Mesendoderm (in vitro differentiated cells): ENCODE results near the gene SLC36A1.
"Not testable (repeated sequence)": the region's sequence is repeated elsewhere in the genome, so short reads cannot be mapped to it uniquely, and the experiment has no call there.

Experiments used
- DNase-seq: peaks from one replicate; pipeline ENCODE4 v3.0.0; 2013
- H2AK5ac ChIP-seq: 2 replicates; pipeline ENCODE4 v1.6.1; 2013; ENCODE audit warnings: low read length, inconsistent platforms
- H2BK120ac ChIP-seq: 2 replicates; pipeline ENCODE4 v1.6.1; 2013; ENCODE audit warnings: low read depth, mild to moderate bottlenecking, low read length, moderate library complexity, mixed read lengths
- H2BK15ac ChIP-seq: replicated peaks from 2 replicates; pipeline ENCODE4 v1.6.1; 2013; ENCODE audit warnings: low read depth, mild to moderate bottlenecking, moderate library complexity
- H2BK5ac ChIP-seq: 2 replicates; pipeline ENCODE4 v1.6.1; 2013; ENCODE audit warnings: low read length, inconsistent platforms
- H3K18ac ChIP-seq: 2 replicates; pipeline ENCODE4 v1.6.1; 2013; ENCODE audit warnings: mild to moderate bottlenecking, low read length, mixed read lengths
- H3K23ac ChIP-seq: one replicate; pipeline ENCODE4 v1.6.1; 2013; ENCODE audit warnings: low read length
- H3K27ac ChIP-seq: 2 replicates; pipeline ENCODE4 v1.5.1; 2013; ENCODE audit warnings: low read depth, mild to moderate bottlenecking, inconsistent platforms, low read length, moderate library complexity
- H3K27me3 ChIP-seq: 2 replicates; pipeline ENCODE4 v1.6.1; 2013; ENCODE audit warnings: low read length, control low read depth, mild to moderate bottlenecking, inconsistent platforms; ENCODE audit not compliant: insufficient read depth, poor library complexity
- H3K36me3 ChIP-seq: 2 replicates; pipeline ENCODE4 v1.6.1; 2013; ENCODE audit warnings: low read length, inconsistent platforms; ENCODE audit not compliant: control insufficient read depth, insufficient read depth
- H3K4ac ChIP-seq: one replicate; pipeline ENCODE4 v1.6.1; 2013; ENCODE audit warnings: low read depth, mild to moderate bottlenecking, low read length, moderate library complexity
- H3K4me1 ChIP-seq: 2 replicates; pipeline ENCODE4 v1.6.1; 2013; ENCODE audit warnings: low read depth, low read length, inconsistent platforms; ENCODE audit not compliant: control insufficient read depth
- H3K4me2 ChIP-seq: 2 replicates; pipeline ENCODE4 v1.6.1; 2013; ENCODE audit warnings: low read length
- H3K4me3 ChIP-seq: 2 replicates; pipeline ENCODE4 v1.5.1; 2013; ENCODE audit warnings: mild to moderate bottlenecking, low read length
- H3K56ac ChIP-seq: one replicate; pipeline ENCODE4 v1.6.1; 2013; ENCODE audit warnings: low read length
- H3K79me1 ChIP-seq: 2 replicates; pipeline ENCODE4 v1.6.1; 2013; ENCODE audit warnings: low read length, inconsistent platforms
- H3K79me2 ChIP-seq: 2 replicates; pipeline ENCODE4 v1.6.1; 2013; ENCODE audit warnings: mild to moderate bottlenecking, low read length; ENCODE audit not compliant: control insufficient read depth, insufficient read depth
- H3K9ac ChIP-seq: 2 replicates; pipeline ENCODE4 v1.6.1; 2013; ENCODE audit warnings: low read length, inconsistent platforms
- H4K5ac ChIP-seq: one replicate; pipeline ENCODE4 v1.6.1; 2013; ENCODE audit warnings: low read length
- H4K8ac ChIP-seq: one replicate; pipeline ENCODE4 v1.6.1; 2013; ENCODE audit warnings: low read depth, mild to moderate bottlenecking, control low read depth, low read length, moderate library complexity
- WGBS: extraction: QIAGEN DNeasy Blood & Tissue Kit; methylation state at CpG from one replicate; pipeline ENCODE4 v1.1.7; 2013; ENCODE audit warnings: low lambda C conversion rate, missing lambda C conversion rate; ENCODE audit not compliant: insufficient coverage; ENCODE audit errors: extremely low coverage; 5-methylcytosine and 5-hydroxymethylcytosine counted together

The SLC36A1 gene

GRCh38 chr5:151414536-151414935 is 32.9 kb upstream of the SLC36A1 start:
- Histone ChIP-seq H3K18ac (no peak overlapping the region), H4K8ac (no peak overlapping the region), H2BK5ac (no peak overlapping the region), H2BK120ac (no peak overlapping the region), H3K4me2 (no peak overlapping the region), H3K36me3 (no peaks in the 10 kb centered on the region), H3K4ac (no peak overlapping the region), H2BK15ac (no peak overlapping the region), H3K79me1 (no peaks in the 10 kb centered on the region), H2AK5ac (no peak overlapping the region), H4K5ac (no peak overlapping the region), H3K27ac (no peak overlapping the region), H3K9ac (no peak overlapping the region), H3K27me3 (no peaks in the 10 kb centered on the region), H3K56ac (no peak overlapping the region), H3K23ac (no peak overlapping the region), H3K4me1 (no peaks in the 10 kb centered on the region), H3K4me3 (no peak overlapping the region), H3K79me2 (no peaks in the 10 kb centered on the region)
- DNase-seq = no peak
- no CpG with 5 or more reads among the region's 3 CpGs for WGBS

GRCh38 chr5:151417712-151418111 is 29.7 kb upstream of the SLC36A1 start:
- no peaks in the 10 kb centered on the region for H3K79me1 ChIP-seq
- H3K79me2 ChIP-seq = no peaks in the 10 kb centered on the region
- H2BK120ac ChIP-seq = no peak overlapping the region
- no peak overlapping the region for H4K5ac ChIP-seq
- H4K8ac ChIP-seq = no peak overlapping the region
- no peak overlapping the region for H3K4me3 ChIP-seq
- no peaks in the 10 kb centered on the region for H3K4me1 ChIP-seq
- no peak overlapping the region for H2BK15ac ChIP-seq
- no peak overlapping the region for H3K18ac ChIP-seq
- no peak overlapping the region for H2BK5ac ChIP-seq
- H3K27ac ChIP-seq = no peak overlapping the region
- no peak overlapping the region for H3K4ac ChIP-seq
- H3K23ac ChIP-seq = no peak overlapping the region
- no peak overlapping the region for H3K56ac ChIP-seq
- H3K36me3 ChIP-seq = no peaks in the 10 kb centered on the region
- DNase-seq = peak; percentile 24
- H2AK5ac ChIP-seq = no peak overlapping the region
- no peak overlapping the region for H3K4me2 ChIP-seq
- H3K9ac ChIP-seq = no peak overlapping the region
- H3K27me3 ChIP-seq = no peaks in the 10 kb centered on the region

GRCh38 chr5:151420127-151420526 is 27.3 kb upstream of the SLC36A1 start:
- no peak overlapping the region for H3K56ac ChIP-seq
- no peak overlapping the region for H2BK15ac ChIP-seq
- no peaks in the 10 kb centered on the region for H3K36me3 ChIP-seq
- DNase-seq = no peak
- no peak overlapping the region for H4K5ac ChIP-seq
- H3K18ac ChIP-seq = no peak overlapping the region
- H2BK5ac ChIP-seq = no peak overlapping the region
- H2AK5ac ChIP-seq = no peak overlapping the region
- H3K23ac ChIP-seq = no peak overlapping the region
- no peaks in the 10 kb centered on the region for H3K79me1 ChIP-seq
- H3K4me1 ChIP-seq = no peaks in the 10 kb centered on the region
- no peaks in the 10 kb centered on the region for H3K27me3 ChIP-seq
- no peak overlapping the region for H3K4me2 ChIP-seq
- H3K4me3 ChIP-seq = no peak overlapping the region
- H2BK120ac ChIP-seq = no peak overlapping the region
- H4K8ac ChIP-seq = no peak overlapping the region
- WGBS = no CpG with 5 or more reads among the region's 6 CpGs
- H3K79me2 ChIP-seq = no peaks in the 10 kb centered on the region
- no peak overlapping the region for H3K9ac ChIP-seq
- no peak overlapping the region for H3K27ac ChIP-seq
- H3K4ac ChIP-seq = no peak overlapping the region

- Histone ChIP-seq H3K4me3 (no peak overlapping the region), H3K4me1 (no peaks in the 10 kb centered on the region), H3K4me2 (no peak overlapping the region), H3K36me3 (no peaks in the 10 kb centered on the region), H2BK120ac (no peak overlapping the region), H3K27me3 (no peaks in the 10 kb centered on the region), H4K5ac (no peak overlapping the region), H2BK5ac (no peak overlapping the region), H2BK15ac (no peak overlapping the region), H3K4ac (no peak overlapping the region), H2AK5ac (no peak overlapping the region), H3K27ac (no peak overlapping the region), H3K9ac (no peak overlapping the region), H3K79me2 (no peaks in the 10 kb centered on the region), H3K23ac (no peak overlapping the region), H3K18ac (no peak overlapping the region), H4K8ac (no peak overlapping the region), H3K56ac (no peak overlapping the region), H3K79me1 (no peaks in the 10 kb centered on the region)
- no CpG with 5 or more reads among the region's 8 CpGs for WGBS
- DNase-seq = peak; percentile 26
Observed at GRCh38 chr5:151424892-151425523, 22.4 kb upstream of the SLC36A1 start.

GRCh38 chr5:151426347-151426746 is 21.1 kb upstream of the SLC36A1 start:
- H2BK120ac ChIP-seq, H3K23ac ChIP-seq, H3K27ac ChIP-seq, H3K9ac ChIP-seq, H3K27me3 ChIP-seq, H3K4me2 ChIP-seq, H4K8ac ChIP-seq, H3K79me1 ChIP-seq, H3K4me3 ChIP-seq, H3K18ac ChIP-seq, H3K4me1 ChIP-seq, H3K36me3 ChIP-seq, H2AK5ac ChIP-seq, H3K56ac ChIP-seq, H3K79me2 ChIP-seq, H2BK5ac ChIP-seq, H4K5ac ChIP-seq, H2BK15ac ChIP-seq, H3K4ac ChIP-seq: not testable (repeated sequence)
- DNase-seq = peak; percentile 47
- WGBS = no CpG with 5 or more reads among the region's 6 CpGs

- Histone ChIP-seq H3K4me3 (no peak overlapping the region), H3K18ac (no peak overlapping the region), H3K27ac (no peak overlapping the region), H3K79me2 (no peaks in the 10 kb centered on the region), H3K4me2 (no peak overlapping the region), H4K8ac (no peak overlapping the region), H3K4me1 (no peaks in the 10 kb centered on the region), H2AK5ac (no peak overlapping the region), H2BK5ac (no peak overlapping the region), H3K23ac (no peak overlapping the region), H3K27me3 (no peaks in the 10 kb centered on the region), H3K9ac (no peak overlapping the region), H4K5ac (no peak overlapping the region), H2BK15ac (no peak overlapping the region), H3K36me3 (no peaks in the 10 kb centered on the region), H3K56ac (no peak overlapping the region), H3K4ac (no peak overlapping the region), H3K79me1 (no peaks in the 10 kb centered on the region), H2BK120ac (no peak overlapping the region)
- DNase-seq = peak; percentile 31
- WGBS = no CpG with 5 or more reads among the region's 2 CpGs
Observed at GRCh38 chr5:151427258-151427657, 20.1 kb upstream of the SLC36A1 start.
